Measurements from ENCODE around the gene MTSS2.

Gene MTSS2

DNA sequence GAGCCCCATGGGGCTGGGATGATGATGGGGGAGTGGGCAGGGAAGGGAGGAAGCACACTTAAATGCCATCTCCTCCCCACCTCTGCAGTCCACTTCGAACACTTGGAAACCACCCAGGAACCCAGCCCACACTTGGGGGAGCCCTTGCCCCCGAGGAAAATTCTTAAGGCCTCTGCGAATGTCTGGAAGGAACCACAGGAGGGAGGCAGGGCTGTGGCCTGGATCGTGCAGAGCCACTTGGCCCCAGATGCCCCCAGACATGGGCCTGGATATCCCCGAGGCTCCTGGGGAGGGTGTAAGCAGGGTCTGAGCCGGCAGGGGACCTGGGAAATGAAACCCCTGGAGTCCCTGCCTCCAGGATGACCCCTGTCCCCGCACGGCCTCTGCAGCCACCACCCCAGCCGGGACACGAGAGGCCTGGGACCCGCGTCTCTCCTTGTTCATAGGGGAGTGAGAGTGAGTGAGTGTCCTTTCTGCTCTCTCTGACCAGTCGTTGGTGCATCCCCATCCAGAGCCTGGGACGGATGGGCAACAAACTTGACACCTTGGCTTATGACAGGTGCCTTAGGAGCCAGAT lies 11.8 kb upstream of the MTSS2 start:
- no peak for DNase-seq

DNA sequence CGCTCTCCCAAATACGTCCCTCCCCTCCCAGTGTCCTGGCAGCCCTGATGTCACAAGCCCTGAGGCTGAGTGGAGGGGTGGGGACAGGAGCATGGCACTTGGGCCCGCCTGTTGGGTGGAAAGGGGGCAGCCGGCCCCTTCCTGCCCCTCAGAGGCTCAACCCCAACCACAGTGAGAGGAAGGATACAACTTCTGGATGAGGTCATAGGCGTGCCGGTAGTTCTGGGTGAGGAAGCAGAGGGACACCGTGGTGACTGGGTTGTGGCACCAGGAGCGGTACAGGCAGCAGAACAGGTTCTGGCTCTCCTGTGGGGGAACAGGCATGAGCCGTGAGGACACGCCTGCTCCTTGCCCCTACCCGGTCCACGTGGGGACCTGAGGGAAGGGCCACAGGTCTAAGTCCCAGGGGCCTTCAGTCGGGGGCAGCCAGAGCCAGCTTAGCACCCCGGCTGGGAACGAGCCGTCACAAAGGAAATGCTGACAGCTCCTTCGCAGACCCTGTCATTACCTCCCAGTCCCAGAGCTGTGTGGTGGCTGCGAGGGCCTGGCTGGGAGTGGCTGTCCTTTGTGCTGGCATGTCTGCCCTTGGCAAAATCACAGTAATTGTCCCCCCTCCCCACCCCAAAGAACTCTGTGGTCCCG lies 11.2 kb upstream of the MTSS2 start:
- DNase-seq, result no peak

DNA sequence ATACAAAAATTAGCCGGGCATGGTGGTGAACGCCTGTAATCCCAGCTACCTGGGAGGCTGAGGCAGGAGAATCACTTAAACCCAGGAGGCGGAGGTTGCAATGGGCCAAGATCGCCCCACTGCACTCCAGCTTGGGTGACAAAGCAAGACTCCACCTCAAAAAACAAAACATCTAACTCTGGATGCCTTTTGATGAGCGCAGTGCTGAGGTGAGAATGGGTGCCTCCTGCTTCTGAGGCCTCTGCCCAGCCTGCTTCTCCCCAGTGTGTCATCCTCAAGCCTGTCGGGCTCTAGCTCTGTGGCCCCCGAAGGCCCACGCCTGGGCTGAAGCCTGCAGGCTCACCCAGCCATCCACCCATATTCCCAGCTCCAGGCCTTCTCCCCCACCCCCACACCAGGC lies 10.5 kb upstream of the MTSS2 start:
- no peak for DNase-seq

DNA sequence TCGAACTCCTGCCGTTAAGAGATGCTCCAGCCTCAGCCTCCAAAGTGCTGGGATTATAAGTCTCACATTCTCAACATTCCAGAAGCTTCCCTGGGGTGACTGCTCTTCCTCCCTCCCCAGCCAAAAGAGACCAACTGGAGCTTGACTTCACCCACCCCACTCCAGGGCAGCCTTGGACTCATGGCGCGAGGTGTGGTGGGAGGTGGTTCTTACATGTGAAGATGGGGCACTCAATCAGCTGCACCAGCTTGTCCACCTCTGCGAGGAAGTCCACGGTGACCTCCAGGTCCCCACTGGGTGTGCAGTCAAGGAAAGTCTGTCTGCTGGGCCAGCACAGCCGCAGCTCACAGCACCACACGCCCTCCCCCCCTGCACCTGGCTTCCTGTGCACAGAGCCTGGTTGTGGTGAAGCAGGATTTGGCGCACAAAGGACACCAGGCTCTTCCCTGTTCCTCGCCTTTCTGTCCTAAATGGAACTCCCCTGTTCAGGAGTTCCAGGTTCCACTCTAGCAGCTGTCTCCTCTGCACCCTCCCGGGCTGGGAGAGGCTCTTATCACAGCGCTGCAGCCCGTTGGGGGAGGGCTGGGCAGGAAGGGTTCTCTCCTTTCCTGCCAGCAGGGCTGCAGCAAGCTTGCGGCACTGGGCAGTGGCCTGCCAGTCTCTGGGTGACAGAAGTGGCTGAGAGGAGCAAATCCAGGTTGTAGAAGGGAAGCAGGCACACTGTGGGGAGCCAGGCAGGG lies 9.6 kb upstream of the MTSS2 start:
- no peak for DNase-seq

DNA sequence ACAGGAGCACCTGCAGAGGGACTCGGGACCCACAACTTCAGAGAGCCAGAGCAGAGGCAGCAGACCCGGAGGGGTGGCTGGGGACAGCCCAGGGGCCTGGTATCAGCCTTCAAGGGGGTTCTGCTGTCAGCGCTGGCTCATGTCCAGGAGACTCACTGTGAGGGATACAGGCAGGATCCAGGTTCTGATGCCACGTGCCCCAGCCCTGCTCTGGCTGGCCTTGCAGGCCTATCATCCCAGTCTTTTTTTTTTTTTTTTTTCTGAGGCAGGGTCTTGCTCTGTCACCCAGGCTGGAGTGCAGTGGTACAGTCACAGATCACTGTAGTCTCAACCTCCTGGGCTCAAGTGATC lies 9.0 kb upstream of the MTSS2 start:
- DNase-seq, result no peak

DNA sequence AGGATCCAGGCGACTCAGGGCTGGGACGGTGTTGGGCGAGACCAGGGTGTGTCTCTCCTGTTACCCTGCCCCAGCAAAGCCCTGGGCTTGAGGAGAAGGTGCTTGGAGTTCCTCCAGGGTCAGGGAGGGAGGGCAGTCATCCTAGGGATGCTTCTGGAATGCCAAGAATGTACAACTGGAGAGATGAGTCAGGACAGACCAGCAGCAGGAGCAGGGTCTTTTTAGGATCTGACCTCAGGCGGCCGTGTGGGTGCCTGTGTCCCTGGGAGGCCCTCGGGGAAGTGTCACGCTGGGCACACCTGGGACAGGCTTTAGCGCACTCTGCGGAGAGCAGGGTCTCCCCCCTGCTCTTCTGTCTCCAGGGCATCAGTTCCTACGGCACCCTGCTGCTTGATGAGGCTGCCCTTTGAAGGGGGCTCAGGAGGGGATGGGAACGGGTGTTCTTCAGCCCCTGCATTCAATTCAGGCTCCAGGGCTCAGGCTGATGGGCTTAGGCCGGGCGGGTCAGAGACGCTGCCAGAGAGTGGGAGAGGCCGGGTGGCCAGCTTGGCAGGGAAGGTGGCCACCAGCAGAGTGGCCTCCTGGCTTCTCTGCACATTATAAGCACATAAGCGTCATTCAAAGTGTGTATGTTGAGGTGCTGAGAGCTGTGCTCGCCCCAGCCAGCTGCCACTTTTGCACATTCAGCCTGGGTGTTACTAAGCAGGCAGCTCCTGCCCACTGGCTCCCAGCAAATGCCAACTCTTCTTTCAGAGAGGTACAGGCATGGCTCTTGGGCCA lies 8.4 kb upstream of the MTSS2 start:
- no peak for DNase-seq

DNA sequence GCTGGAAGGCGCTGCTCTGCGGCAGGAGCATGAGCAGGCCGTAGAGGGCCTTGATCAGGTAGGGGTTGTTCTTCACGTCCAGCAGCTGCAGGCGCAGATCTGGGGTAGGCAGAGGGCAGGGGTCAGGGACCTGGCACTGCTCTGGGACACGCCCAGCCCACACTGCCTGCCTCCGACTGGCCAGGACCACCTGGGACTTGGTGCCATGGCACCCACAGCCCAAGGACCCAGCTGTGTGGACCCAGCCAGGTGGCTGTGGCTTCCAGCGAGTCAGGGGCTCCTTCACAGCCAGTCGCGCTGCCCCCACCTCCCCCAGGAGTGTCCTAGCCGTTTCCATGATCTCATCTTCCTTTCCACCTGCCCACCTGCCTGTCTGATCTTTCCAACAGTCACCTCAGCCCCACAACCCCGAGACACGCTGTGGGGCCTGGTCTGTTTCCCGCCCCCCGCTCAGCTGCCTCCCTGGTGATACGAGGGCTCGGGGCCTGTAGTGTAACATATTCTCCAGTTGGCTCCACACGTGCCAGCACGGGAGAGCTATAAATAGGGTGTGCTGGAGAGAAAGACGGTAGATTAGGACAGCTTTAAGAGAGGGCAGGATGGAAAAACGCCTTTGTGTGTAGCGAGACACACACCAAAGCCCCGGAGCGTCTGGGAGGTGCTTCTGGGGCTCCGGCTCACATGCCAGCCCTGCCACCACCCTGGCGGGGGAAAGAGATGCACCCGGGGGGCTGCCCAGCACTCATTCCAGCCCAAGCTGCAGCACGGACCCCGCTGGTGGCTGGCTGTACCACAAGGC lies 7.2 kb upstream of the MTSS2 start:
- DNase-seq, result no peak

DNA sequence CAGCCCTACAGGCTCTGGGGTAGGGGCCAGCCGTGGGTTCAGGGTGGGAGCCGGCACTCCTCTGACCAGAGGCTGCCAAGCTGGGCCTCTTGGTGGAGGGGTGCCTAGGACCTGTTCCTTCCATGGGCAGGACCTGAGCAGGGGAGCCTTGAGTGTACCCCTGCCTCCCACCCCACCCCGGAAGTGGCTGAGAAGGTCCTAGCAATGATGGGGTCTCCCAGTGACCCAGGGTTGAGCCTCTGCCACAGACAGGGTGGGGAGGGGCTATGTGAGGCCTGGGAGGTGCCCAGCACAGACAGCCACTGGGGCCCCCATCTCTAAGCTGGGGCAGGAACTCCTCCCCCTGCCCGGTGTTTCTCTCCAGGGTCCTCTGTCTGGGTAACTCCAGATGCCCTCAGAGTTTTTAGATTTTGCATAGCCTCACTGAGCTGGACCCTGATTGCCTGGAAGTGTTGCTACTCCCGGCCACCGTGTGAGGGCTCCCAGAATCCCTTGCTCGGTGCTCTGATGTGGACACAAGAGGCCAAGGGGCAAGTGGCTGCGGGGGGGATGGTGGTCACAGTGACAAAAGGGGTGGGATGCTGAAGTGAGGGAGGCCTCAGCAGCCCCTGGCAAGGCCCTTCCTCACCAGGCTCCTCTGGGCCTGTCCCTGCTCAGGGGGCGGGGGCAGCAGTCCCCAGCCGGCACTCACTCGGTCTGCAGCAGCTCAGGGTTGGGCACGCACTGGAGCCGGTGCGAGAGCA lies 6.4 kb upstream of the MTSS2 start:
- no peak for DNase-seq

DNA sequence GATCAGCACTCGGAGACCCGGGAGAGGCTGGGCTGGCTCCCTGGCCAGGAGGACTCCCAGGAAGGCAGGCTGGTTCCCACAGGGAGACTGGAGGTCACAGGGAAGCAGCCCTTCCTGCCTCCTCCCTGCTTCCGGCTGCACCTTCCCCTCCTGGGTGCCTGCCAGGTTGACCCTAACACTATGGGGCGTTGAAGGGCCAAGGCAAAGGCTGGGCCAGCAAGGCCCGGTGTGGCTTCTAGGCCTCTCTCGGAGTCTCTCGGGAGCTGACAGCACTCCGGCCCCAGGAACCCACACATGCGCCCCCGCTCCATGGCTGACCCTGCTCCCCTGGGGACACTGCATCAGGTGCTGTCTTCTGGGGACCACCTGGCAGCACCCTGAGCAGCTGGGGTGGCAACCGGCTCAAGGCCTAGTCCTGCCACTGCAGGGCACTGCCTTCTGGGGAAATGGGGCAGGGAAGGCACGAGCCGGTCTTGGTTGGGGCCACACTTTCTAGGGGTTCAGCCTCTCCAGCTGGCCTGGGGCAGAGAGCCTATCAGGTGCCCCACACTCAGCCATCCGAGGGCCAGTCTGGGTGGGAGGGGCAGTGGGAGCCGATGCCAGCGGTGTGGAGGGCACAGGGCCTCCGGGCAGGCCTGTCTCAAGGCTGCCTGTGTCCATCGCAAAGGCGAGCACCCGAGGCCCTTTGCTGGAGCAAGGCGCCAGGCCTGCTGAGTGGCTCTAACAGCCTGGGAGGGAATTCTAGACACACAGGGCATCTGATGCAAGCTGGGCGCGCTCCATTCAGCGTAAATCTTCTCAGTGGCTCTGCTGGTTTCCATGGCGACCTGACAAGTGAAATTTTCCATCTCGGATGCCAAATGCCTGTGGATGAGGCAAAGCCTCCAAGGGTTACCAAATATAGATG lies 5.6 kb upstream of the MTSS2 start:
- no peak for DNase-seq

DNA sequence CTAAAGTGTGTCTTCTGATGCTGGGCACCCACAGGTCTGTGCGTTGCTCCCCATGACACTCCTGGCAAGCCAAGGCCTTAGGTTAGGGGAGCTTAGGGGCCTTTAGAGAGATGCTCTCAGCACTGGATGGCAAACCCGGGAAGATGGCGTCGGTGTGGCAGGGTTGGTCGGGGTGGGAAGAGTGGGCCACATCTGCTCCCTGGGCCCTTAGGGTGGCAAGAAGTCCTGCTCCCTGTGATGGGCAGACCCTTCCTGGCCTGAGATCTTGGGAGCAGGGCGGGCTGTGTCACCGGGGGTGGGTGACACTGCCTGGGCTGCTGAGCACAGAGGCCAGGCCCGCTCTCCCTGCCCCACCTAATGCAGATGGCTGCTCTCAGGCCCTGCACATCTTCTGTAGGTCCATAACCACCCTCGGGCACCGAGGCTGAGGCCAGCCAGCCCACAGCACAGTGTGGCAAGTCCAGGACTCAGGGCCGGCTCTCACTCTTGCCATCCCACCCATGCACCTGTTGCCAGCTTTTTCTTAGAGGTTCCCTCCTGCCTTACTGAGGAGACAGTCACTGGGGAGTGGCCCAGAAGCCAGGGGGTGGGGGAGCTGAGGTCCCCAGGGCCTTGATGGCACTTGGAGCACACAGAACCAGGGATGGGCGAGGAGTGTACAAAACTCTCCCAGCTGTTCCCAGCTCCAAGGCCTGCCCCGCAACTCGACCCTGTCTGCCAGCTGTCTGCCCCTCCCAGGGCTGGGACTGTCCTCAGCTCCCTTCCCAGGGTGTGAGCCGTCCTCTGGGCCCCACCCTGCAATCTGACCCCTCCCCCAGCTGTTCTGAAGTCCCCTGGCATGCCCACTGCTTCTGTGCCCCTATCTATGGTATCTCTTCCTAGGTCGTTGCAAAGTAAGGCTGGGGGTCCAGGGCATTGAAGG lies 4.4 kb upstream of the MTSS2 start:
- DNase-seq, result no peak

DNA sequence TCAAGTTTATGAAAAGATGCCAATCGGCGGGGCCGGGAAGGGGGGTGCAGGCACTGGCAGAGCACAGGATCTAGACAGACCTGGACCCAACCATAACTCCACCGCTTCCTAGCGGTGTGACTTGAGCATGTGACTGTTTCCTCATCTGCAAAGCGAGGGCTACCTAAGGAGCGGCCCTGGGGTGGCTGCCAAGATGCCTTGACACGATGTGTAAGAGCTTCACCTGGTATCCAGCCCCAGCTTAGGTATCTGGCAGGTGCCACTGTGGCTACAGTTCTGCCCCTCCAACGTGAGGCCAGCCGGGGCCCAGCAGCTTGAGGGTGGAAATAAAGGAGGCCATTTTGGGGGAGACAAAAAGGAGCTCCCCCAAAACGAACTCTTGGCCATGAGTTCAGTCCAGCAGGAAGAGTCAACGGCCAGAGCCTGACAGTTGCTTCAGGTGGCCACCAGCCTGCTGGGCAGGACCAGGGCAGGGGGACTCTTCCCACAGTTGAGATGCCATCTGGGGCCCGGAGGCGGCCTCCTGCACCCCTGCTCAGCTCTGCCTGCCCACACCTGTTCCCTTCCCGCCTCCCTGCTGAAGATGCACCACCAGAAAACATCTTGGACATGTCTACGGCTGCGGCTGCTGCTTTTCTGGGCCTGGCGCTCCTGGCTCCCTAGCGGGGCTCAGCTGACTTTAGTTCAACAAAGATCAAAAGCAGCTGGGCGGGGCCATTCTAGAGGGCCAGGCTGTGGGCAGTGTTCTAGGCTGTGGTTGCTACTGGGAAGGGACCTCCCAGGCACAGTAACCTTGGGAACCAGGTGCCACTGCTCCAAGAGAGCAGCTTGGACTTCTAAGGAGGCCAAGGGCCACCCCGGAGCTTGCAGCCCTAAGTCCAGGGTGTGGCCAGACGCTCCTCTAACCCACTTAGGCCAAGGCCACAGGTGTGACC lies 3.4 kb upstream of the MTSS2 start:
- DNase-seq, result no peak

DNA sequence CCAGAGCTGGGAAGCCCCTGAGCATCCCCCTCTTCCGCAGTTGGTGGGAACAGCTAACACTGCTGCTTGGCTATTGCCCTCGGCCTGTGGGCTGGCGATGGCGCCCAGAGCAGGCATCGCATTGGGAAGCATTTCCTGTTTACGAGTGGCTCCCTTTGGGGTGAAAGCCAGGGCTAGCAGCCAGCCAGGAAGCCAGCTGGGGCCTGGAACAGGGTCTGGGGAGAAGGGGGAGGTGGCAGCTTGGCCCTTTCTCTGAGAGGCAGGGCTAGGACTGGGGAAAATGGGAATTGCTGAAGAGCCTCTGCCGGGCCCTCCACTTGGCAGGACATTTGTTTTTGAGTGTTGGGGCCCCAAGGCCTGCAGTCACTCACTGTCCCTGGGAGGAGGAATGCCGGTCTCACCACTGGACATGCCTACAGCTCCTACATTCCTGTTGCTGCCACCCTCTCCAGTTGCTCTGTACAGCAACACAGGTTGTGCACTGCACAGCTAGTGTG lies 2.4 kb upstream of the MTSS2 start:
- DNase-seq, result no peak

DNA sequence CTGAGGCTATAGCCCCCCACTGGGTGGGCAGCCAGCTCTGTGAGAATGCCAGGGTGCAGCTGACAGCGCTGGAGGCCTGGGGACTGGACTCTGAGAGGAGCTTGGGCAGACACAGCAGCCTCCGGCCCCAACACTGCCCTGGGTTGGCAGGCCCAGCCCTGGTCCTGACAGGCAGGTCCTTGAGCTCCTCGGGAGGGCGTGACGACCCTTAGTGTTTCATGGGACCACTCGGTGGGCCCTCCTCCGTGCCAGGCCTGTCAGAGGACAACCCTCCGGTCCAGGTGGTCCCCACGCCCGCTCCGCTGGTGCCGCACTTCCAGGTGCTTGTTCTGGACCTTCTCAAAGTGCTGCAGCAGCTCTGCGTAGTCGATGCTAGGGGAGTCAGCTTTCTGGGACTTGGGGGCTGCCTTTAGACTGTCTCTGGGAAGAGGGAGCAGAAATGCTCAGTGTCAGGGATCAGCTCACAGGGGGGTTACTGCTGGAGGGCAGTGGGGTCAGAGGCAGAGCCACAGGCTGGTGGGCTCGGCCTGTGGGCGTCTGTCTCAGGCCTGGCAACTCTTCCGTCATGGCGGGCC lies 1.9 kb upstream of the MTSS2 start:
- no peak for DNase-seq

DNA sequence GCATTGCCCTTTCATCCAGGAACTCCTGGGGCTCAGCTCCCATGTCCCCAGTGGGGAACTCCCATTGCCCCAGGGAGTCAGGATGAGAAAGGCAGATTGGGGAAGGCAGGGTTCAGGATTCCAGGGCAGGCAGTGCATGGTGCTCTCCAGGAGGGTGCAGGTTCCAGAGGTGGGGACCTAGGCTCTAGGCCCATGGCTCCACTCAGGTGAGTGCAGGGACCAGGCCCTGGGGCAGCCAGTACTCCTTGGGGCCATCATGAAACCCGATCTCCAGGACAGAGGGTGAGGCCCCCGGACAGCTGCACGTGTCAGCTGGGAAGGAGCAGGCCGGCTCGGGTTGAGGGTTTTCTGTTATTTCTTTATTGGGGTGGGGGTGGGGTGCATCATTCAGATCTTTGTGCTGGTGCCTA lies 1.3 kb upstream of the MTSS2 start:
- no peak for DNase-seq

DNA sequence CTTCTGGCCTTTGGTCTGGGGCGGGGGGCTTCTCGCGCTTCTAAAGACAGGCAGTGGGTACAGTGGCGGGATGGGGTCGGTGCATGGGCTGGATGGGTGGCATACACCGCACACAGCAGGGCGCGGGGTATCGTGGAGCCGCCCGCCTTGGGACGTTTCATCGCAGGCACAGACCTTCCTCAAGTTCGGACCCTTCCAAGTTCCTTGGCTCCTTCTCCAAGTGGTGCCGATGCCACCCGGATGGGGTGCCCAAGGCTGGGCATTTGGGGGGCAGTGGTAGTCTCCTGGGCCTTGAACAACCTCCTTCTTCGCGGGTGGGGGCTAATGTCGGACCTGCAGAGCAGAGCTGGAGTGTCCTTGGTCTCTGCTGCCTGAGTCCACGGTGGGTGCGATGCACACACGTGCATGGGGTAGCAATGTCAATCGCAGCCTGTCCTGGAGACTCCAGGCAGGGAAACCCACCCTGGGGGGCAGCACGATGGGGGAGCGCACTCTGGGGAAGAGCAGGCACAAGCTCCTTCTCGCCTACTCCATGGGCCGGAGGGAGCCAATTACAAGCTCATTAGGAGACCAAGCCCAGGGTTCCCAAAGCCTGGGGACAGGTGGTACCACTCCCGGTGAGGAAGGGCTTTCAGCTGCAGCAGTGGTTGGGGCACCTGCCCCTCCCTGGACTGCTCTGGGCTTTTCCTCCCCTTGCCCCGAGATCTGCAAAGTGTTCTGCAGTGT lies 686 bp upstream of the MTSS2 start:
- DNase-seq, result no peak

DNA sequence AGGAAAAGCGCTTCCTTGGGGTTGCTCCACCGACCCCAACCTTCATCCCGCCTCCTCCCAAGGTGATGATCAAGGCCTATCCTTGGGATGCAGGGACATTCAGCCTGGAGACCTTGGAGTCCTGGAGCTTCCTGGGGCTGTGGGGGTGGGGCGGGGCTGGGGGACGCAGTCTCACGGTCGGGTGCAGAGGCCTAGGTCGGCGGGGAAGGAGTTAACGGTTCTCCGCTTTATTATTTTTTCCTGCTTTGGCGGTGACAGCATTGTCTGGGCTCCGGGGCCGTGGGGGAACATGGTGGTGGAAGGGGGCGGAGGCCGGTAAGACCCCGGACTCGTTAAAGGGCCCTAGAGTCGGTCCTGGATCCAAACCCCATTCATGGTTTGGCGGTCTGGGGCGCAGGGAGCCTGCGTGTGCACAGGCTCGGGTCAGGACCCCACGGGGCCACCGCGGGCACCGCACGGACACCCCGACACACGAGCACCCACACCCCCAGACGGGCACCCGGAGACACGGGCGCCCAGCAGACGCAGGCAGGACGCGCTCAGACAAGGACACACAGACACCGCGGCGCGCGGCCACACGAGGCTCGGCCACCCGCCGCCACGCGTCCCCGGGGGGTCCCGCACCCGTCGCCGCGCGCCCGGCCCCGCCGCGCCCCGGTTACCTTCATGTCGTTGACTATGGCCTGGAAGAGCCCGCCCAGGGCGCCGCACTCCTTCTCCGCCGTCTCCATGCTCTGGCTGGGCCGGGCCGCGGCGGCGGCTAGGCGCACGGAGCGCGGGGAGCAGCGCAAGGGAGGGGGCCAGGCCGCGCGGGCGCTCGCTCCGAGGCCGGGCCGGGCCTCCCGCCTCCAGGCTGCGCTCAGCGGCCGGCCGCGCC lies 554 bp downstream of the MTSS2 start:
- peak; percentile 17 to 49 (median 21) for DNase-seq

Measured in suppressor macrophage treated with lipopolysaccharide for 1 hour (primary cell).